HG02763 (cell line): Measurements from ENCODE around the gene KPTN.

Source experiments
- ATAC-seq: cut with Tn5 transposase; IDR thresholded peaks from one replicate; pipeline ENCODE4 v1.9.1; 2021; ENCODE audit warnings: mild to moderate bottlenecking, moderate library complexity; ENCODE audit not compliant: unreplicated experiment

KPTN gene

DNA sequence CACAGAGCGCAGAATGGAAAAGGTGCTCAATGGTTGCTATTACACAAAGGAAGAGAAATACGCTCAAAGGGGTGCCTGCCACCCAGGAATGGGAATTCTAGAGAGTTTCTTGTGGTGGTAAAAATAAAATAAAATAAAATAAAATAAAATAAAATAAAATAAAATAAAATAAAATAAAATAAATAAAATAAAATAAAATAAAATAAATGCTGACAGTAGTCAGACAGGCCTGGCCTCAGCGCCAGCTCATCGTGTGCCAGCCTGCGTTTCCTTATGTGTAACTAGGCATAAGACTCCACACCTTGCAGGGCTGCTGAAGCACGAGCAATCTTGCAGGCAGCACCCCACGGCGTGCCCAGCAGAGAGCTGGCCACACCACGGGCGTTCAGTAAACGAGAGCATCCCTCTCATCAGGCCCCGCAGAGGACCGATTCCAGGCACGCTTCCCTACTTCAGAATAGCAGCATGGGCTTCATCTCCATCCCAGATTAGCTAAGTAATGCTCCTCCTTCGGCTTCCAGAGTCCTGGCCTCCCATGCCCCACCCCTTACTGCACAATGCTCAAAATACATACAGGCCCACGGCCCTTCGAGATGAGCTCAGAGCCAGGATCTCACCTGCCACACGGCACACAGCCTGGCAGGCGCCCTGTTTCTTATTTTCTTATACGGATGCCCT is 25.3 kb upstream of the KPTN start:
- ATAC-seq = no peak

DNA sequence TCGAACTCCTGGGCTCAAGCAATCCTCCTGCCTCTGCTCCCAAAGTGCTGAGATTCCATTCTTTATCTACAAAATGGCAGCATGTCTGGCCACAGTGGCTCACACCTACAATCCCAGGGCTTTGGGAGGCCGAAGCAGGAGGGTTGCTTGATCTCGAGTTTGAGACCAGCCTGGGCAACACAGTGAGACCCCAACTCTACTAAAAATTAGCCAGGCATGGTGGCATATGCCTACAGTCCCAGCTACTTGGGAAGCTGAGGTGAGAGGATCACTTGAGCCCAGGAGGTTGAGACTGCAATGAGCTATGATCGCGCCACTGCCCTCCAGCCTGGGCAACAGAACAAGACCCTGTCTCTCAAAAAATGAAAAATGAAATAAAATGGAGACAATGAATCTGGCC is 24.7 kb upstream of the KPTN start:
- ATAC-seq = no peak

- ATAC-seq = no peak
Observed at GRCh38 chr19:47507924-47508553, 24.0 kb upstream of the KPTN start.

DNA sequence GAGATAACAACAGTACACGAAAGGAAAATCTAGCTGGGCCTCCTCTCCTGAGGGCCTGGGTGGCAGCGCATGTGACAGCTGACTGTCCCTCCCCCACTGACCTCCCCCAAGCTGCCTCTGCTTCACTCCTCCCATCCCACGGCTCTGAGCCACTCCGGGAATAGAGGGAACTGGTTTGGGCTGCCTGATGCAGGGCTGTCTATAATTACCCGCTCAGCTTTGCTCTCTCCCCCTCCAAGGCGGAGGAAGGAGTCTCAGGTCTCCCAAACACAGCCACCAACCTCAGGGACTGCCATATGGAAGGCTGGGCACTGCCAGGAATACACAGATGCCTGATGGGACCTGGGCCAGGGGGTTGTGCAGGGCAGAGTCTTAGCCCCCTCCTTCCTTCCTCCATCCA is 23.0 kb upstream of the KPTN start:
- no peak for ATAC-seq

- ATAC-seq = no peak
Observed at GRCh38 chr19:47506459-47506858, 22.4 kb upstream of the KPTN start.

DNA sequence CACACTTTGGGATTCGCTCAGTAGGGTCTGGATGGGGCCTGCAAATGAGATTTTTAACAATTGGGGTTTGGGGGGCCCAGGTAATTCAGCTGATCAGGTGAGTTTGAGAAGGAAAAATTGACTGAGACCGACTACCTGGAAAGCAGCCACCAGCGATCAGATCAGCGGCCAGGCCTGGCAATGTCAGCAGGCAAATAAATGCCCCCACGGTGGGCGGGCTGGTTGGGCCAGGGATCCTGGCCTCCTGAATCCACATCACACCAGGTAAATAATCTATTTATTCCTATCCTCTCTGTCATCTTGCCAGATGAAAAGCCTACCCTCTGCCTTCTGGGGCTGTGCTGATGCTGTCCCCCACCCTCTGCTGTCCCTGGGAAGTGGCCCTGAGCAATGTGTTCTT is 21.5 kb upstream of the KPTN start:
- no peak for ATAC-seq

GRCh38 chr19:47503826-47504150 is 19.8 kb upstream of the KPTN start:
- ATAC-seq = no peak

- ATAC-seq = no peak
Observed at GRCh38 chr19:47503130-47503825, 19.3 kb upstream of the KPTN start.

- ATAC-seq = no peak
Observed at GRCh38 chr19:47499863-47500830, 16.1 kb upstream of the KPTN start.

- no peak for ATAC-seq
Observed at GRCh38 chr19:47499371-47499770, 15.4 kb upstream of the KPTN start.

DNA sequence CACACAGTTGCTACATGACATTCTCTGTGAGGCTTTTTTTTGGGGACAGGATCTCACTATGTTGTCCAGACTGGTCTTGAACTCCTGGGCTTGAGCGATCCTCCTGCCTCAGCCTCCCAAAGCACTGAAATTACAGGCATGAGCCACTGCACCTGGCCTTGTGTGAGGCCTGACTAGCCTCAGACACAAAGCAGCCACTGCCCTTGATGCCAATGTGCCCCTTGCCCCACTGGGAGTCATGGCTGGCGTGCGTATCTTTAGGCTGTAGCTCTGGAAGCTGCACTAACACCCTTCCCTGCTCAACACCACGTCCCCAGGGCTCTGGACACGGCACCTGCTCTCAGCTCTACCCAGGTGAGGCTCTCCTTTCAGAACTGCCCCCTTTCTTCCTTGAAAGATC is 14.5 kb upstream of the KPTN start:
- no peak for ATAC-seq

GRCh38 chr19:47497821-47498520 is 14.0 kb upstream of the KPTN start:
- no peak for ATAC-seq

GRCh38 chr19:47497050-47497766 is 13.2 kb upstream of the KPTN start:
- ATAC-seq = no peak

DNA sequence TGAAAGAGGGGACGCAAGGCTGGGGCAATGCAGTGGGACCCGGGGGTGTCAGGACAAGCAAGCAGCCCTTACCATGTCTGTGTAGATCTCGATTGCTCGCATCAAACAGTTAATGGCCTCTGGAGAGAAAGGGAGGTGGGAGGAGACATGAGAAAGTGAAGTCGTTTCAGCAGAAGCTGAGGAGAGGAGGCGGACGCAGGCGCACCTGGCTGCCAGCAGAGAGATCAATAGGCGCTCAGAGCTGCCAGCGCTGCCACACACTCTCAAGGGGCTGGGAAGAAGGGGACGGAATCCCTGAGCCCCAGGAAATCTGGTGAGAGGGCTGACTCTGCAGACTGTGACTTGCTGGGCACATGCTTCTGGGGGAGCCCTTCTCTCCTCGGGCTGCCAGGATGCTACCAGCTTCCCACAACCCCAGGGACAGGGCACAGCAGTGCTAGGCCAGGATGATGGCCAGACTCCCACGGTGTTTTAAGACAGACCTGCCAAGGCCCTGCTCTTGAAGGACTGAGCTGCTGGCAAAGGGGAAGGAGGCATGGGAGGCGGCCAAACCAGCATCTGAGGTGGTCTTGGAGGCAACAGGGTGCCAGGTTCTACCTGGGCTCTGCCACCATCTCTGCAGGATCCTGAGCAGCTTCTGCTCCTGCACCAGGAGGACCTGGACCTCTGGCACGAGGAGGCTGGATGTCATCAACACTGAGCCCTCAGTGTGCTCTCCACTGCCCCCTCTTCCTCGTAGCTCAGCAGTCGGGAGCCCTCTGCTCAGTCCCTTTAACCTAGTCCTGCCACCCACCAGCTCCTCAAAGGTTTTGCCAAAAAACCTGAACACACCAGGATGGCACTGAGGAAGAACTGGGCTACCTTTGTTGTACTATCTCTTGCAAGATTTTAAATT is 11.7 kb upstream of the KPTN start:
- no peak for ATAC-seq

DNA sequence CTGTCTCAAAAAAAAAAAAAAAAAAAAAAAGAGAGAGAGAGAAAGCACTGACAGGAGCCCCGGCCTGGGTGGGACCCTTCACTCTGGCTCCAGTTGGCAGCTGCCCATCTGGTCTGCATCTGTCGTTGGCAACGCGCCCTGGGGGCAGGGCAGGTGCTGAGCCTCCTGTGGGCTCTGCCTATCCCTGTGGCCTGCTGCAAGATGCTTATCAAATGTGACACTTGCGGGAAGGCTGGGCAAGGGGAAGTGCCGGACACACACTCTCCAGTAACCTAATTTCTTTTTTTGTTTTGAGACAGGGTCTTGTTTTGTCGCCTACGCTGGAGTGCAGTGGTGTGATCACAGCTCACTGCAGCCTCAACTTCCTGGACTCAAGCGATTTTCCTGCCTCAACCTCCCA is 10.7 kb upstream of the KPTN start:
- no peak for ATAC-seq

DNA sequence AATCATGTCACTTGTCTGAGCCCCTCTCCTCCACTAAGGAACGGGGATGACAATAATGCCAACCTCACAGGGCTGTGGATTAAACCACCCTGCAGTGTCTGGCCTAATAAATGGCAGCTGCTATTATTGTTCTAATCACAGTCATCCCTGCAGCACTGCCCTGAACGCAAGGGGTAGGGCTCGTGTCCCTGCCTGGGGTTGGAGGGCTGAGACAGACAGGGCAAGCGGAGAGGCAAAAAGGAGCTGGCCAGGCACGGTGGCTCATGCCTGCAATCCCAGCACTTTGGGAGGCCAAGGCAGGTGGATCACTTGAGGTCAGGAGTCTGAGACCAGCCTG is 10.2 kb upstream of the KPTN start:
- no peak for ATAC-seq

- no peak for ATAC-seq
Observed at GRCh38 chr19:47493378-47494210, 9.6 kb upstream of the KPTN start.
